Sigmoid colon (tissue), 4 donors: ENCODE results near the gene SMAD6.

Experiments used
- CTCF ChIP-seq, 4 experiments: fragments of 450-650 bp in 3 of 4; fragments of 200-600 bp in 1 of 4; IDR thresholded peaks; one replicate each; pipeline ENCODE4 v1.5.1; 2016 to 2019; ENCODE audit warnings: antibody characterized with exemption in 4 of 4, mild to moderate bottlenecking in 3 of 4, moderate library complexity in 2 of 4
- EP300 ChIP-seq, 4 donors: sonication (generic); formaldehyde crosslinking; IDR thresholded peaks; one replicate each; pipeline ENCODE4 v1.6.1; 2017; ENCODE audit warnings: antibody characterized with exemption in 4 of 4
- POLR2A ChIP-seq, 2 donors: fragments of 450-650 bp; IDR thresholded peaks; one replicate each; pipeline ENCODE4 v1.6.1; 2016; ENCODE audit warnings: antibody characterized with exemption in 2 of 2, mild to moderate bottlenecking in 2 of 2, moderate library complexity in 2 of 2
- POLR2AphosphoS5 ChIP-seq, 4 donors: sonication (generic); formaldehyde crosslinking; IDR thresholded peaks; one replicate each; pipeline ENCODE4 v1.6.1; 2017; ENCODE audit warnings: antibody characterized with exemption in 4 of 4

DNA sequence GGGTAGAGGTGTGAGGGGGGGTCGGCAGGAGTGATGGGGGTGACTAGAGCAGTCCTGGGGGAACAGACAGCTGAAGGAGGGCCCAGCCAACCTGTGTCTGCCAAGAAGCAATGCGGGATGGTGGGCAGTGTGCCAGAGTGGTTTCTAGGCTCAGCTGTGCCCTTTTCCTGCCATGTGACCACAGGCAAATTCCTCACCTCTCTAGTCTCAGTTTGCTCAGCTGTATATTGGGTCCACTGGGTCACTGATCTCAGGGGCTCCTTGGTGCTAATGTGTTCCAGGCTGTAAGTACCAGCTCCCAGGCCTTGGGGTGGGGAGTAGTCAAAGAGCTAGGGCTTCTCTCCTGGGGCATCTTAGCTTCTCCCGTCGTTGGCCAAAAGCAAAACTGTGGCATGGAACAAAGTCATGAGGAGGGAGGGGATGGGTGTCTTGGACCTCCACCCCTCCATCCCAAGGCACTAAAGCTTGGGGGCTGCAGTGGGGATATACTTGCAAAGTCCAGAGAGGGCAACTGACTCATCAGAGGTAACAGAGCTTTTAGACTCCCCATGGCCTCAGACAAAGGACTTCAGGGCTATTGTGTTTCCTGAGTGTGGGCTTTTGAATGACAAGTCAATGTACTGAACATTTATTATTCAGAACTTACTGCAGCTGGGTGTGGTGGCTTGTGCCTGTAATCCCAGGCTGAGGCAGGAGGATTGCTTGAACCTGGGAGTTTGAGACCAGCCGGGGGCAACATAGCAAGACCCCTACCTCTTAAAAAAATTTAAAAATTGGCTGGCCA lies 20.9 kb downstream of the SMAD6 start:
- TF ChIP-seq EP300 (IDR thresholded peaks at IDR 0.05) (no peak), CTCF (IDR thresholded peaks at IDR 0.05) (no peak), POLR2A (IDR thresholded peaks at IDR 0.05) (no peak), POLR2AphosphoS5 (IDR thresholded peaks at IDR 0.05) (no peak)
